SK-N-SH (cell line): ENCODE data around the gene SIX4. TPM values are rescaled to one million over a fixed set of nuclear protein-coding genes. Genes with fewer than 3 reads are reported as not detected.

Experiments
- CTCF ChIA-PET: fragments of 300-600, 350-600 bp; formaldehyde crosslinking; extraction: SDS; loops from one replicate; lab custom pipeline; 2021; lab: Yijun Ruan, JAX
- POLR2A ChIA-PET: fragments of 350-600 bp; sonication (Branson Sonifier 250); formaldehyde crosslinking; extraction: SDS; loops from one replicate; lab custom pipeline; 2020; ENCODE audit warnings: antibody characterized with exemption, inconsistent platforms; lab: Yijun Ruan, JAX
- DNase-seq: peaks from one replicate; pipeline ENCODE4 v3.0.0; 2012
- H2AFZ ChIP-seq: fragments of 200-600 bp; sonication (generic); 2 replicates; pipeline ENCODE4 v1.8.1; 2016; ENCODE audit warnings: antibody characterized with exemption, mild to moderate bottlenecking, low read depth
- H3F3A ChIP-seq: fragments of 200-600 bp; sonication (generic); replicated peaks from 2 replicates; pipeline ENCODE3; 2016; ENCODE audit warnings: antibody characterized with exemption, mild to moderate bottlenecking; ENCODE audit not compliant: insufficient read depth
- H3K27ac ChIP-seq, 2 experiments: fragments of 200-500 bp in 1 of 2; fragments of 200-600 bp in 1 of 2; sonication (Bioruptor generic) in 1 of 2; sonication (generic), shearing (Covaris generic) in 1 of 2; 2 replicates each; pipeline versions ENCODE4 v1.5.1 to v1.6.1; 2014 to 2016; ENCODE audit warnings: low read depth in 2 of 2, inconsistent platforms in 1 of 2, low read length in 1 of 2, mild to moderate bottlenecking in 1 of 2, mixed read lengths in 1 of 2
- H3K27me3 ChIP-seq: fragments of 200-600 bp; sonication (generic), shearing (Covaris generic); 2 replicates; pipeline ENCODE4 v1.6.1; 2016; ENCODE audit warnings: mixed run types; ENCODE audit not compliant: insufficient read depth
- H3K36me3 ChIP-seq, 2 experiments: fragments of 200-500 bp in 1 of 2; fragments of 200-600 bp in 1 of 2; sonication (Bioruptor generic) in 1 of 2; sonication (generic) in 1 of 2; replicated peaks in 1 of 2; 2 replicates each; pipeline versions ENCODE3 to v1.5.1; 2014 to 2016; ENCODE audit warnings: low read length in 1 of 2, mild to moderate bottlenecking in 1 of 2; ENCODE audit not compliant: insufficient read depth in 2 of 2, control insufficient read depth in 1 of 2
- H3K4me1 ChIP-seq, 2 experiments: fragments of 200-500 bp in 1 of 2; fragments of 200-600 bp in 1 of 2; sonication (Bioruptor generic) in 1 of 2; sonication (generic), shearing (Covaris generic) in 1 of 2; 2 replicates each; pipeline versions ENCODE4 v1.5.1 to v1.6.1; 2014 to 2016; ENCODE audit warnings: low read depth in 1 of 2, low read length in 1 of 2, mixed run types in 1 of 2; ENCODE audit not compliant: insufficient read depth in 2 of 2, control insufficient read depth in 1 of 2
- H3K4me2 ChIP-seq: fragments of 200-600 bp; sonication (generic), shearing (Covaris generic); 2 replicates; pipeline ENCODE4 v1.6.1; 2017; ENCODE audit warnings: mixed run types
- H3K4me3 ChIP-seq, 2 experiments: fragments of 200-500 bp in 1 of 2; fragments of 200-600 bp in 1 of 2; sonication (Bioruptor generic) in 1 of 2; sonication (generic), shearing (Covaris generic) in 1 of 2; 2 replicates each; pipeline versions ENCODE4 v1.5.1 to v1.8.1; 2014 to 2016; ENCODE audit warnings: low read depth in 2 of 2, inconsistent platforms in 1 of 2, low read length in 1 of 2, mild to moderate bottlenecking in 1 of 2, mixed read lengths in 1 of 2, moderate library complexity in 1 of 2
- H3K79me2 ChIP-seq: fragments of 200-600 bp; sonication (generic); 2 replicates; pipeline ENCODE4 v1.8.1; 2017; ENCODE audit warnings: mild to moderate bottlenecking; ENCODE audit not compliant: insufficient read depth
- H3K9ac ChIP-seq: fragments of 200-600 bp; sonication (generic); 2 replicates; pipeline ENCODE4 v1.6.1; 2017; ENCODE audit warnings: mixed run types
- H3K9me2 ChIP-seq: fragments of 200-600 bp; sonication (generic); 2 replicates; pipeline ENCODE4 v1.6.1; 2017; ENCODE audit warnings: mixed run types
- H3K9me3 ChIP-seq: fragments of 200-600 bp; sonication (generic); 2 replicates; pipeline ENCODE4 v1.6.1; 2017; ENCODE audit warnings: mixed run types, mild to moderate bottlenecking, moderate library complexity
- H4K20me1 ChIP-seq: fragments of 200-600 bp; sonication (generic); 2 replicates; pipeline ENCODE4 v1.6.1; 2017; ENCODE audit warnings: mild to moderate bottlenecking, mixed run types; ENCODE audit not compliant: insufficient read depth
- EP300 ChIP-seq, 2 experiments: IDR thresholded peaks; 2 replicates each; pipeline versions ENCODE4 v1.4.0 to v1.6.1; 2012; ENCODE audit warnings: borderline replicate concordance in 1 of 2, low read depth in 1 of 2, low read length in 1 of 2
- EZH2phosphoT487 ChIP-seq: fragments of 200-600 bp; sonication (generic); IDR thresholded peaks from 2 replicates; pipeline ENCODE4 v1.6.1; 2017; ENCODE audit warnings: low read depth, mixed run types, mild to moderate bottlenecking, antibody characterized with exemption, moderate library complexity, borderline replicate concordance
- FOSL2 ChIP-seq: IDR thresholded peaks from 2 replicates; pipeline ENCODE4 v1.4.0; 2012; ENCODE audit warnings: low read depth, mild to moderate bottlenecking, moderate library complexity, borderline replicate concordance
- FOXM1 ChIP-seq: IDR thresholded peaks from 2 replicates; pipeline ENCODE4 v1.4.0; 2012; ENCODE audit warnings: low read depth, mild to moderate bottlenecking
- GABPA ChIP-seq: IDR thresholded peaks from 2 replicates; pipeline ENCODE4 v1.4.0; 2012; ENCODE audit warnings: low read depth, mild to moderate bottlenecking
- GATA2 ChIP-seq: sonication (generic); formaldehyde crosslinking; IDR thresholded peaks from 2 replicates; pipeline ENCODE4 v1.5.0; 2020; ENCODE audit warnings: mild to moderate bottlenecking, missing genetic modification reagents
- MEF2A ChIP-seq: IDR thresholded peaks from 2 replicates; pipeline ENCODE4 v1.4.0; 2012; ENCODE audit warnings: low read depth, borderline replicate concordance
- MXI1 ChIP-seq: IDR thresholded peaks from 2 replicates; pipeline ENCODE4 v1.6.1; 2012; ENCODE audit warnings: mild to moderate bottlenecking, low read depth, low read length, improper control_type of control experiment
- NFIC ChIP-seq: IDR thresholded peaks from 2 replicates; pipeline ENCODE4 v1.4.0; 2012; ENCODE audit warnings: borderline replicate concordance
- NRF1 ChIP-seq: IDR thresholded peaks from 2 replicates; pipeline ENCODE4 v1.6.1; 2012; ENCODE audit warnings: low read depth, mild to moderate bottlenecking, low read length
- POLR2AphosphoS5 ChIP-seq: IDR thresholded peaks from 2 replicates; pipeline ENCODE4 v1.6.1; 2012; ENCODE audit warnings: low read depth, low read length
- RAD21 ChIP-seq: IDR thresholded peaks from 2 replicates; pipeline ENCODE4 v1.6.1; 2012; ENCODE audit warnings: mild to moderate bottlenecking, low read length
- RCOR1 ChIP-seq: fragments of 150-350 bp; IDR thresholded peaks from 2 replicates; pipeline ENCODE4 v1.6.1; 2017; ENCODE audit warnings: antibody characterized with exemption, low read length
- RFX5 ChIP-seq: IDR thresholded peaks from 2 replicates; pipeline ENCODE4 v1.6.1; 2012; ENCODE audit warnings: mild to moderate bottlenecking, improper control_type of control experiment, low read length
- SIN3A ChIP-seq: IDR thresholded peaks from 2 replicates; pipeline ENCODE4 v1.6.1; 2012; ENCODE audit warnings: low read depth, mild to moderate bottlenecking, low read length, moderate library complexity, borderline replicate concordance
- SMC3 ChIP-seq: IDR thresholded peaks from 2 replicates; pipeline ENCODE4 v1.6.1; 2012; ENCODE audit warnings: low read depth, low read length, improper control_type of control experiment
- YY1 ChIP-seq: IDR thresholded peaks from 2 replicates; pipeline ENCODE4 v1.4.0; 2012; ENCODE audit warnings: low read depth, mild to moderate bottlenecking
- WGBS: methylation state at CpG from one replicate; pipeline ENCODE4 v1.1.6; 2017; ENCODE audit warnings: low lambda C conversion rate; 5-methylcytosine and 5-hydroxymethylcytosine counted together
- polyA plus RNA-seq, 3 experiments: library from polyadenylated mRNA; depleted of rRNA; stranded (reverse); fragments of >200 nt; gene quantifications; 2 replicates each; pipeline ENCODE4 v1.2.3, GENCODE V29; 2012
- TF ChIP-seq, protein P1 (sequence below): IDR thresholded peaks from 2 replicates; pipeline ENCODE4 v1.4.0; 2012; ENCODE audit warnings: low read depth, borderline replicate concordance
- TF ChIP-seq, protein P2 (sequence below): IDR thresholded peaks from 2 replicates; pipeline ENCODE4; 2012
- TF ChIP-seq, protein P3 (sequence below): IDR thresholded peaks from 2 replicates; pipeline ENCODE4 v1.4.0; 2012; ENCODE audit warnings: low read depth
- TF ChIP-seq, protein P4 (sequence below): fragments of 150-350 bp; IDR thresholded peaks from 2 replicates; pipeline ENCODE4 v1.6.1; 2016; ENCODE audit warnings: mild to moderate bottlenecking, low read depth, low read length
- TF ChIP-seq, protein P5 (sequence below): IDR thresholded peaks from 2 replicates; pipeline ENCODE4 v1.4.0; 2012; ENCODE audit warnings: low read depth, borderline replicate concordance

Gene SIX4
- polyA plus RNA-seq, 1 of the 3 experiments (the other 2 are of a cell fraction) = 3.3 TPM

DNA sequence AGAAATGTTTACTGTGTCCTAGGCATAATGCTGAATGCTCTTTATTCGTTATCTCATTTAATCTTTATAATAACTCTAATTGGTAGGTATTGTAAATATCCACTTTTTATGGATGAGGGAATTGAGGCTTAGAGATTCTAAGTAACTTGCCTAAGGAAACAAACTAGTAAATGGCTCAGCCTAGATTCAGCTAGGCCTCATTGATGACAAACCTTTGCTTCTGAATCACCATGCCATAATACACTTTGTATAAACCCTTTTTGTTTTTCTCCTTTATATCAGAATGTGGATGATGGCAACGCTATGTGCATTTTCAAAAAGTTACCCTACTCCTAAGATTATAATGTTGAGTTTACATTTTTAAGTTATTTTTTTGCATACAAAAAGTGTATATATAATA, 44.5 kb upstream of the SIX4 start:
- Histone ChIP-seq H3K9me2 (no peaks in the 10 kb centered on the region), H3K79me2 (peaks cover 88% of the 10 kb centered on the region), H3K36me3 (no peaks in the 10 kb centered on the region), H3K9ac (no peak overlapping the region), H3K27me3 (no peaks in the 10 kb centered on the region), H2AFZ (no peak overlapping the region), H3K27ac (no peak overlapping the region), H3K9me3 (no peaks in the 10 kb centered on the region), H3K4me1 (no peaks in the 10 kb centered on the region; a peak in 1 of 4 replicates), H3K4me3 (no peak overlapping the region), H4K20me1 (no peaks in the 10 kb centered on the region), H3F3A (peaks cover 14% of the 10 kb centered on the region), H3K4me2 (no peak overlapping the region)
- TF ChIP-seq EP300 (IDR thresholded peaks at IDR 0.05; ENCODE audit: borderline replicate concordance in 1 of 2, low read depth in 1 of 2, low read length in 1 of 2) (no peak), RFX5 (no peak), POLR2AphosphoS5 (no peak), GATA2 (CRISPR knock-in tag) (no peak), GABPA (no peak), NRF1 (no peak), FOXM1 (no peak), RAD21 (no peak), RCOR1 (no peak)
- TF ChIP-seq, protein P1, sequence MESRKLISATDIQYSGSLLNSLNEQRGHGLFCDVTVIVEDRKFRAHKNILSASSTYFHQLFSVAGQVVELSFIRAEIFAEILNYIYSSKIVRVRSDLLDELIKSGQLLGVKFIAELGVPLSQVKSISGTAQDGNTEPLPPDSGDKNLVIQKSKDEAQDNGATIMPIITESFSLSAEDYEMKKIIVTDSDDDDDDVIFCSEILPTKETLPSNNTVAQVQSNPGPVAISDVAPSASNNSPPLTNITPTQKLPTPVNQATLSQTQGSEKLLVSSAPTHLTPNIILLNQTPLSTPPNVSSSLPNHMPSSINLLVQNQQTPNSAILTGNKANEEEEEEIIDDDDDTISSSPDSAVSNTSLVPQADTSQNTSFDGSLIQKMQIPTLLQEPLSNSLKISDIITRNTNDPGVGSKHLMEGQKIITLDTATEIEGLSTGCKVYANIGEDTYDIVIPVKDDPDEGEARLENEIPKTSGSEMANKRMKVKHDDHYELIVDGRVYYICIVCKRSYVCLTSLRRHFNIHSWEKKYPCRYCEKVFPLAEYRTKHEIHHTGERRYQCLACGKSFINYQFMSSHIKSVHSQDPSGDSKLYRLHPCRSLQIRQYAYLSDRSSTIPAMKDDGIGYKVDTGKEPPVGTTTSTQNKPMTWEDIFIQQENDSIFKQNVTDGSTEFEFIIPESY = no peak
- DNase-seq = no peak
- 97% methylated on average over 2 of the region's 2 CpGs for WGBS
- CTCF ChIA-PET = no interaction called here
- POLR2A ChIA-PET = no interaction called here

DNA sequence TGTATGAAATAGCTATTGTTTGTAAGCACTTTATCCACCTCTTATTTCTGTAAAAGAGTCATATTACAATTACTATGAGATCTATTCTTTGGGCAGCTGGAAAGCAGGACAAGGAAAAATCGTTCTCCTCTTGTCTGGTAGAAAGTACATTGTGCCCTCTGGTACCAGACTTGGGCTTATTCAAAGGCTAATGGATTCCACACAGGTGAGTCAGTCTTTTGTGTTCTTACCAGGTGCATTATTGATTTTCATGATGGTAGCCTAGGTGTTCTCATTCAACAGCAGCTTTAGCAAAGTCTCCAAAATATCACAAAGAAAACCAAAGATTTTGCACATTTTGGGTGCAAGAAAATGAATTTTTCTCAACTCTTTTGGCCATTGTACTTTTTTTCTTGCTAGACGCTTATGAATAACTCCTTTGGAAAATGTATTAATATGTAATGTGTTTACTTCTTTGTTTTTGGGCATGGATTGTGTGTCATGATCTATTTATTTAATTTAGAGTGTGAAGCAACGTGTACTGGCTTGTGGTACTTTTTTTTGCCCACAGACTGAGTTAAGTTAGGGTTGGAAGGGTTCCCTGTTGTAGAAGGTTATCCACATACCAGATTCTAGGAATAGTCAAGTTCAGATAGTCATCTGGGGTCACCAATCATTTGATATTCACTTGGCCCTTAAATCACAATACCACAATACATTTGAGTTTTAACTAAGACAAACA, 36.7 kb upstream of the SIX4 start:
- POLR2A ChIA-PET = no interaction called here

More for the DNA sequence above, 36.7 kb upstream of the SIX4 start:
- H3F3A ChIP-seq = peaks cover 17% of the 10 kb centered on the region
- TF ChIP-seq NRF1 = no peak
- TF ChIP-seq, protein P2, sequence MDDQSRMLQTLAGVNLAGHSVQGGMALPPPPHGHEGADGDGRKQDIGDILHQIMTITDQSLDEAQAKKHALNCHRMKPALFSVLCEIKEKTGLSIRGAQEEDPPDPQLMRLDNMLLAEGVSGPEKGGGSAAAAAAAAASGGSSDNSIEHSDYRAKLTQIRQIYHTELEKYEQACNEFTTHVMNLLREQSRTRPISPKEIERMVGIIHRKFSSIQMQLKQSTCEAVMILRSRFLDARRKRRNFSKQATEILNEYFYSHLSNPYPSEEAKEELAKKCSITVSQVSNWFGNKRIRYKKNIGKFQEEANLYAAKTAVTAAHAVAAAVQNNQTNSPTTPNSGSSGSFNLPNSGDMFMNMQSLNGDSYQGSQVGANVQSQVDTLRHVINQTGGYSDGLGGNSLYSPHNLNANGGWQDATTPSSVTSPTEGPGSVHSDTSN = no peak
- TF ChIP-seq YY1 = no peak
- TF ChIP-seq GABPA = no peak
- TF ChIP-seq POLR2AphosphoS5 = no peak
- no peak for TF ChIP-seq SMC3
- TF ChIP-seq, protein P3, sequence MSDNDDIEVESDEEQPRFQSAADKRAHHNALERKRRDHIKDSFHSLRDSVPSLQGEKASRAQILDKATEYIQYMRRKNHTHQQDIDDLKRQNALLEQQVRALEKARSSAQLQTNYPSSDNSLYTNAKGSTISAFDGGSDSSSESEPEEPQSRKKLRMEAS = no peak
- TF ChIP-seq, protein P4, sequence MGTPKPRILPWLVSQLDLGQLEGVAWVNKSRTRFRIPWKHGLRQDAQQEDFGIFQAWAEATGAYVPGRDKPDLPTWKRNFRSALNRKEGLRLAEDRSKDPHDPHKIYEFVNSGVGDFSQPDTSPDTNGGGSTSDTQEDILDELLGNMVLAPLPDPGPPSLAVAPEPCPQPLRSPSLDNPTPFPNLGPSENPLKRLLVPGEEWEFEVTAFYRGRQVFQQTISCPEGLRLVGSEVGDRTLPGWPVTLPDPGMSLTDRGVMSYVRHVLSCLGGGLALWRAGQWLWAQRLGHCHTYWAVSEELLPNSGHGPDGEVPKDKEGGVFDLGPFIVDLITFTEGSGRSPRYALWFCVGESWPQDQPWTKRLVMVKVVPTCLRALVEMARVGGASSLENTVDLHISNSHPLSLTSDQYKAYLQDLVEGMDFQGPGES = no peak
- TF ChIP-seq EZH2phosphoT487 = no peak
- TF ChIP-seq MXI1 = no peak
- TF ChIP-seq RCOR1 = no peak
- TF ChIP-seq NFIC = no peak
- TF ChIP-seq MEF2A = no peak
- TF ChIP-seq RAD21 = no peak
- TF ChIP-seq, protein P5, sequence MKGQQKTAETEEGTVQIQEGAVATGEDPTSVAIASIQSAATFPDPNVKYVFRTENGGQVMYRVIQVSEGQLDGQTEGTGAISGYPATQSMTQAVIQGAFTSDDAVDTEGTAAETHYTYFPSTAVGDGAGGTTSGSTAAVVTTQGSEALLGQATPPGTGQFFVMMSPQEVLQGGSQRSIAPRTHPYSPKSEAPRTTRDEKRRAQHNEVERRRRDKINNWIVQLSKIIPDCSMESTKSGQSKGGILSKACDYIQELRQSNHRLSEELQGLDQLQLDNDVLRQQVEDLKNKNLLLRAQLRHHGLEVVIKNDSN = no peak
- TF ChIP-seq FOSL2 = no peak
- TF ChIP-seq SIN3A = no peak
- peaks cover 0 to 31% of the 10 kb centered on the region in 2 experiments; a peak in 3 of 4 replicates for H3K4me1 ChIP-seq
- no peaks in the 10 kb centered on the region for H3K9me2 ChIP-seq
- no peak overlapping the region for H2AFZ ChIP-seq
- H4K20me1 ChIP-seq = peaks cover 8% of the 10 kb centered on the region; the same call in 1 of the 2 replicates
- no peak overlapping the region for H3K27ac ChIP-seq
- no peaks in the 10 kb centered on the region for H3K36me3 ChIP-seq
- H3K27me3 ChIP-seq = no peaks in the 10 kb centered on the region
- peaks cover 89% of the 10 kb centered on the region for H3K79me2 ChIP-seq
- no peaks in the 10 kb centered on the region for H3K9me3 ChIP-seq
- no peak overlapping the region for H3K4me2 ChIP-seq
- no peak for DNase-seq
- CTCF ChIA-PET = no interaction called here
- H3K4me3 ChIP-seq = no peak overlapping the region
- WGBS = 94% methylated on average over 3 of the region's 3 CpGs
- H3K9ac ChIP-seq = no peak overlapping the region
